HG02642 (cell line): ENCODE measurements around the gene AKR1B15.
A peak's percentile ranks its signal among the peaks of the same experiment; 100 is the strongest.
"Not testable (repeated sequence)": the region's sequence is repeated elsewhere in the genome, so short reads cannot be mapped to it uniquely, and the experiment has no call there.

ENCODE experiments used
- ATAC-seq: cut with Tn5 transposase; IDR thresholded peaks from one replicate; pipeline ENCODE4 v1.9.1; 2021; ENCODE audit warnings: mild to moderate bottlenecking; ENCODE audit not compliant: unreplicated experiment, poor library complexity

Gene AKR1B15

DNA sequence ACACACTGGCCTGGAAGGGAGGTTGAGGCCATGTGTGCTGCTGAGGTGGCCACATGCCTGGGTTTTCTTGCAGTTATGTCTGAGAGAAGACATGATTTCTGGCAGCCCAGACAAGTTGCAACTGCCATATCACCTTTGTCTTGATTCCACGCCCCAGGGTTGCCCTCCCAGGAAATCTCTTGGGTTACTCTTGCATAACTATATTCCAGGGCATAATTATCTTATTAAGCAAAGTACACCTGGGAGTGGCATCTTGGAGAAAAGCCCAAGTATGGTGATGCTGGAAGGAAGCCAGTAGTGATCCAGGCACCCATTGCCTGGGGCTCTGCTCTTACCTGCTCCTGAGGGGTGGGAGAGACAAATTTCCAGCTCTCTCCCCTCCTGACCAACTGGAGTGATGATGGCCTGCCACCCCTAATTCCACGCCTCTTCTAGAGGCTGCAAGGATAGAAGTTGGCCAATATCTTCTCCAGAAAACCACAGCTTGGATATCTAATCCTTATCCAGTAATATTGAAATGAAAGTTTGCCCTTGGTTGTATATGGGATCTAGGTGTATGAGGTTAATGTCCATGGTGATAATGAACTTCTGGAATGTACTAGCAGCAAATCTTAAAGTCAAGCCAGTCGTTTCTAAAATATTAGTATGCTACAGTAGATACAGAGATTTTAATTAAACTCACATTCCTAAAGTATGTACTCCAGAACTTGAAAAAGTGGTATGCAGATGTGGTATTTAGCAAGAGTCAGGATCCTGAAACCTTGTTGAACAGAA is 16.5 kb upstream of the AKR1B15 start:
- ATAC-seq = no peak

GRCh38 chr7:134532954-134533218 is 16.0 kb upstream of the AKR1B15 start:
- no peak for ATAC-seq

DNA sequence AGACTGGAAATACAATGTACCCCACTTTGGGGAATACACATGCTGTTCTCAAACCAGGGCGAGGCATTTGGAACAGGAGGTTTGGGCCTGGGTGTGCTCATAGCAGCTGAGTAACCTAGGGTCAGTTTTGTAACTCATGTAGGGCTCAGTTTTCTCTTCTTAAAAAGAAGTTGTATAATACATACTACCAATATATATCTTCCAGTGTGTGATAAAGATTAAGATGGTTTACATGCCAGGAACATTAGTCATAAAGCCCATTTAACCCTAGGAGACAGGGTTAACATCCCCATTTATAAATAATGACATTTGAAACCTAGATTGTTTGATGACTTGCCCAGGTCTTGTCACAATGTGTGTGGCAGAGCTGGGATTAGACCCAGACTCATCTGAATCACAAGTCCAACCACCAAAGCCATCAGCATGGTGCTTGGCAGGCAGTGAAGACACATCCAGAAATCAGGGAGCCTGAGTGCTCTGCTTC is 15.6 kb upstream of the AKR1B15 start:
- no peak for ATAC-seq

GRCh38 chr7:134534633-134535032 is 14.3 kb upstream of the AKR1B15 start:
- no peak for ATAC-seq

GRCh38 chr7:134535272-134535918 is 13.5 kb upstream of the AKR1B15 start:
- ATAC-seq = no peak

DNA sequence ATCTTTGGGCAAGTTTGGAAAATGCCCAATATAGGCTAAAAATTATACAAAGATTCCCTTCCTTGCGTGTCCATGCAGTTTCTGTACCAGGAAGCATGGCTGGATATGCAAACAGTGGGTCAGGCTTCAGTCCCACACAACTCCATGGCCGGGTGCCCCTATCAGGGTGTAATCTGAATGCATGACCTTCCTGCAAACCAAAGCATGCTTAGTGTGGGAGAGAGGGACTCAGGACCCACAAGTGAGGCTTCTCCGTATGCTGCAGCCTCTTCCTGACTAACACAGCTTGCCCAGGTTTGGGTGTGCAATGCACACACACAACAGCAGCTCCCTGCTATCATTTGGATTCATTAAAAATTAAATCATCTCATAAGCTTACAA is 13.0 kb upstream of the AKR1B15 start:
- ATAC-seq = no peak

DNA sequence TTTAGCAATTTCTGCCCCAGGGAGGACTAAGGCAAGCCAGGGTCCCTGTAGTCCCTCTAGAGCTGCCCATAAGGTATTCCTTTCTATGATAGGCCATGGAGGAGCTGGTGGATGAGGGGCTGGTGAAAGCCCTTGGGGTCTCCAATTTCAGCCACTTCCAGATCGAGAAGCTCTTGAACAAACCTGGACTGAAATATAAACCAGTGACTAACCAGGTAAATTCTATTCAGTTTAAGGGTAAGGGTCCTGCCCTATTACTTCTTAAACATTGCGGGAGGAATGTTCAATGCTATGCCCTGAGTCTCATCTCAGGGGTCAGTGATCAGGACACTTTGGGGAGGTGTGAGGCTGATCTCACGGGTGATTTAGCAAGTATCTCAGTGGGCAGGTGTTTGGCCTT is 12.4 kb upstream of the AKR1B15 start:
- not testable (repeated sequence) for ATAC-seq

- not testable (repeated sequence) for ATAC-seq
Measured at GRCh38 chr7:134537273-134537781, 11.6 kb upstream of the AKR1B15 start.

GRCh38 chr7:134539380-134540004 is 9.4 kb upstream of the AKR1B15 start:
- no peak for ATAC-seq

GRCh38 chr7:134541501-134542194 is 7.3 kb upstream of the AKR1B15 start:
- ATAC-seq = not testable (repeated sequence)

DNA sequence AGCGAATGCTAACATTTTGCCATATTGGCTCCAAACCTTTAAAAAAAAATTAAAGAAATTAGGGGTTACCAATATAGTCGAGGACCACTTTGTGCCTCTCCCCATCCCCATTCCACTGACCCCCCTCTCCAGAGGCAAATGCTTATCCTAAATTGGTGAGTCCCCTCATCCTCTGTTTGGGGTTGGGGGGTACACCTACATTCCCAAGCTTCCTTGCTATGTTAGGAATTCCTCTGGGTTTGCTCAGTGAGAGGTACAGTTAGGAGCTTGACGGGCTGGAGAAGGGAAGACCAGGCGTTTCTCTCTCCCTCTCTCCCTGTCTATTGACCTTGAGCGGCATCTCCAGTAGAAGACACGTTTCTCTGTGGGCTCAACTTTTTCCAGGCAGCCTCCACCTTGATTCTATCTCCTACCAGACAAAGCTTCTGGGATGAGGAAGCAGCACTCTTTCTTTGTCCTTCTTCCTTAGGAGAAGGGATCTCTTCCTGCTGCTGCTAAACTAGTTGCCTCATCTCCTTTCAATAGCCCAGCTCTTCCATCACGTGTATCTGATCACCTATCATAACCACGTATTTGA is 6.6 kb upstream of the AKR1B15 start:
- ATAC-seq = no peak

- no peak for ATAC-seq
Measured at GRCh38 chr7:134545380-134545779, 3.5 kb upstream of the AKR1B15 start.

GRCh38 chr7:134545918-134546317 is 3.0 kb upstream of the AKR1B15 start:
- no peak for ATAC-seq

GRCh38 chr7:134546955-134547354 is 2.0 kb upstream of the AKR1B15 start:
- no peak for ATAC-seq

DNA sequence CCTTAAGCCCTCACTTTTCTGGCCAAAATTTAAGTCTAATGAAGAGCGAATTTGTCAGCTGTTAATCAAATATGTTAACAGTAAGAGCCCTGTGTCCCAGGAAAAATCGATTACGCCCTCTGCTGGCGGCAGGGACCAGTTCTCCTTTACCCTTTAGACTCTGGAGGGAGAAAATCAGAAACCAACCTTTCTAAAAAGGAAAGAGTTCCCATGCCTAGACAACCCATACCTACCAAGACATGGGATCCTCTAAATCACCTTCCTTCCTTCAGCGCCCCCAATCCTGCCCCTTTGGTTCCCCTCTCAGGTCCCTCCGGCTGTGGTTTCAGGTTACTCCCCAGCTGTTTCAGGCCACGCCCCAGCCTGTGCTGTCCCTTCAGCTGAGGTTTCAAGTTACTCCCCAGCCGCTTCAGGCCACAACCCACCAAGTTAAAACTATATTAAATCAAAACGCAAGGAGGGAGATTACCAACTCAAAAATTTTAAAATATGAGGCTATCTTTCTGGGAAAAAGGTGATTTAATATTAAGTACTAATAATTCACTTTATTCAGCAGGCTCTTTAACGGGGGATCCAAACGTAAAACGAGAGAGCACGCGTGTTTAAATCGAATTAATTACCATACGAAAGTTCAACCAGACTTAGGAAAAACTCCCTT is 1.4 kb upstream of the AKR1B15 start:
- peak; percentile 72 for ATAC-seq

GRCh38 chr7:134549366-134549765 is 456 bp downstream of the AKR1B15 start:
- ATAC-seq = no peak

DNA sequence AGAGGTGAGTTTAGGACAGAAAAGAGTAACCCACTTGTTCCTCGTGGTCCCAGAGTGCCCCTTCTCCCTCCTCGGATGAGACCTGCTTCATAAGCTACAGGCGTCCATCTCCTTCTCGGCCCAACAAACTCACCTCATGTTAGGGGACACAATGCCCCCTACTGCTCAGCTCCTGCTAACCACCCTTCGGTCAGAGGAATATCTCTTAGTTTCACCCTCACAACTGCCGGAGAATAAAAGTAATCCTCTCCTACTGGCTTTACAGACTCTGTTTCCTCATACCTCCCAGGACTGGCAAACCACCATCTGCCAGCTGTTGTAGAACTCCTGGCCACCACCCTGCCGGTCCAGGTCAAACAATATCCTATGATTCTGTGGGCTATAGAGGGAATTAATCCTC is 3.2 kb downstream of the AKR1B15 start:
- ATAC-seq = no peak

DNA sequence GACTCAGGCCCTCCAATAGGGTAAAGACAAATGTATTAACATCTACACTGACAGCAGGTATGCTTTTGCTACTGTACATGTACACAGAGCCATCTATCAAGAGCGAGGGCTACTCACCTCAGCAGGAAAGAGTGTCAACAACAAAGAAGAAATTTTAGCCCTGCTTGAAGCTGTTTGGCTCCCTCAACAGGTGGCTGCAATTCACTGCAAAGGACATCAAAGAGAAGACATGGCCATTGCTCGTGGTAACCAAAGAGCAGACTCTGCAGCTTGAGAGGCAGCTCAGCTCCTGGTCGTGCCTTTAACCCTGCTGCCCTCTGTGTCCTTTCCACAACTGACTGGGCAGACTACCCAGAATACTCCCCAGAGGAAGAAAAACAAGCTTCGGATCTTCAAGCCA is 5.1 kb downstream of the AKR1B15 start:
- no peak for ATAC-seq

- ATAC-seq = no peak
Measured at GRCh38 chr7:134554417-134554966, 5.6 kb downstream of the AKR1B15 start.

- ATAC-seq = no peak
Measured at GRCh38 chr7:134557391-134557790, 8.5 kb downstream of the AKR1B15 start.
